Neural cell (in vitro differentiated cells): ENCODE measurements around the gene MYBPC1.

Experiments used
- EP300 ChIP-seq: fragments of 450-650 bp; conservative IDR thresholded peaks from 2 replicates; pipeline ENCODE4 v1.6.1; 2014; ENCODE audit warnings: antibody characterized with exemption, mild to moderate bottlenecking, moderate library complexity; ENCODE audit not compliant: poor library complexity, severe bottlenecking
- EZH2 ChIP-seq: fragments of 200-600, 300-800 bp; shearing (Covaris generic), sonication (generic); IDR thresholded peaks from 2 replicates; pipeline ENCODE4 v1.6.1; 2014; ENCODE audit warnings: antibody characterized with exemption, low read length, borderline replicate concordance, mild to moderate bottlenecking; ENCODE audit not compliant: insufficient read depth, poor library complexity, severe bottlenecking
- MXI1 ChIP-seq: fragments of 450-650 bp; conservative IDR thresholded peaks from 2 replicates; pipeline ENCODE4 v1.6.1; 2014; ENCODE audit warnings: antibody characterized with exemption, mild to moderate bottlenecking; ENCODE audit not compliant: poor library complexity, severe bottlenecking
- POLR2AphosphoS5 ChIP-seq: IDR thresholded peaks from 2 replicates; pipeline ENCODE4 v1.6.1; 2012
- RAD21 ChIP-seq: fragments of 450-650 bp; conservative IDR thresholded peaks from 2 replicates; pipeline ENCODE4 v1.6.1; 2014; ENCODE audit warnings: antibody characterized with exemption, mild to moderate bottlenecking, moderate library complexity
- TF ChIP-seq, protein P1 (sequence below): IDR thresholded peaks from 2 replicates; pipeline ENCODE4 v1.6.1; 2012; ENCODE audit warnings: borderline replicate concordance
- TF ChIP-seq, protein P2 (sequence below): fragments of 450-650 bp; IDR thresholded peaks from 2 replicates; pipeline ENCODE4 v1.5.1; 2014; ENCODE audit warnings: antibody characterized with exemption, mild to moderate bottlenecking, moderate library complexity; ENCODE audit not compliant: poor library complexity, severe bottlenecking

DNA sequence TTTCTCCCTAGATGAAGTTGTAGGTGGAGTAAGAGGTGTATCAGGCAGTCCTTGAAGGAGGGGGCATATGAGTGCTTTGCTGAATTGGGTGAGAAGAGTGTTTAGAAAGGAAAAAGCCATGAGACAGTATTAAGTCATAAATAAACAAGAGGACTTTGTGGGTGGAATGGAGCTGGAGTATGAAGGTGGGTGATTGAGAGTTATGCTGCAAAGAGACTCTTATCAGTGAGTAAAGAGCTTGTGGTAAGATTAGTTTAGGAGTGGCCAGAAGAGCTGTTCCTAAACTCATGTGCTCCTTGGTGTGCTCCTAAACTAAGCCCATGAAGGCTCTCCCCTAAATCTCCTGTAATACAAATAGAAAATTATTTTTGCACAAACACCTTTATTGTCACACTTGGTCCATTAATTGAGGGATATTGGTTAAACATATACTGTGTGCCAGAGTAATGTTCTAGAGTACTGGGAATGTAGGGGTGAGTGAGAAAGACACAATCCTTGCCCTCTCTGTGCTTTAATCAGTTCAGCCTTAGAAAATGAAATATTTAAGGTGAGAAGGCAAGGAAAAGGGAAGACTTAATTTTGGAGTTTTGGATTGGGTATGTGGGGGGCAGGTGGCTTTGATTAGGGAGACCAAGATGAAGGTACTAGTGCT lies 112.5 kb downstream of the MYBPC1 start:
- TF ChIP-seq, protein P1, sequence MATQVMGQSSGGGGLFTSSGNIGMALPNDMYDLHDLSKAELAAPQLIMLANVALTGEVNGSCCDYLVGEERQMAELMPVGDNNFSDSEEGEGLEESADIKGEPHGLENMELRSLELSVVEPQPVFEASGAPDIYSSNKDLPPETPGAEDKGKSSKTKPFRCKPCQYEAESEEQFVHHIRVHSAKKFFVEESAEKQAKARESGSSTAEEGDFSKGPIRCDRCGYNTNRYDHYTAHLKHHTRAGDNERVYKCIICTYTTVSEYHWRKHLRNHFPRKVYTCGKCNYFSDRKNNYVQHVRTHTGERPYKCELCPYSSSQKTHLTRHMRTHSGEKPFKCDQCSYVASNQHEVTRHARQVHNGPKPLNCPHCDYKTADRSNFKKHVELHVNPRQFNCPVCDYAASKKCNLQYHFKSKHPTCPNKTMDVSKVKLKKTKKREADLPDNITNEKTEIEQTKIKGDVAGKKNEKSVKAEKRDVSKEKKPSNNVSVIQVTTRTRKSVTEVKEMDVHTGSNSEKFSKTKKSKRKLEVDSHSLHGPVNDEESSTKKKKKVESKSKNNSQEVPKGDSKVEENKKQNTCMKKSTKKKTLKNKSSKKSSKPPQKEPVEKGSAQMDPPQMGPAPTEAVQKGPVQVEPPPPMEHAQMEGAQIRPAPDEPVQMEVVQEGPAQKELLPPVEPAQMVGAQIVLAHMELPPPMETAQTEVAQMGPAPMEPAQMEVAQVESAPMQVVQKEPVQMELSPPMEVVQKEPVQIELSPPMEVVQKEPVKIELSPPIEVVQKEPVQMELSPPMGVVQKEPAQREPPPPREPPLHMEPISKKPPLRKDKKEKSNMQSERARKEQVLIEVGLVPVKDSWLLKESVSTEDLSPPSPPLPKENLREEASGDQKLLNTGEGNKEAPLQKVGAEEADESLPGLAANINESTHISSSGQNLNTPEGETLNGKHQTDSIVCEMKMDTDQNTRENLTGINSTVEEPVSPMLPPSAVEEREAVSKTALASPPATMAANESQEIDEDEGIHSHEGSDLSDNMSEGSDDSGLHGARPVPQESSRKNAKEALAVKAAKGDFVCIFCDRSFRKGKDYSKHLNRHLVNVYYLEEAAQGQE: no peak
- TF ChIP-seq MXI1 (no peak), POLR2AphosphoS5 (no peak), RAD21 (no peak), EP300 (no peak), EZH2 (no peak)
- TF ChIP-seq, protein P2, sequence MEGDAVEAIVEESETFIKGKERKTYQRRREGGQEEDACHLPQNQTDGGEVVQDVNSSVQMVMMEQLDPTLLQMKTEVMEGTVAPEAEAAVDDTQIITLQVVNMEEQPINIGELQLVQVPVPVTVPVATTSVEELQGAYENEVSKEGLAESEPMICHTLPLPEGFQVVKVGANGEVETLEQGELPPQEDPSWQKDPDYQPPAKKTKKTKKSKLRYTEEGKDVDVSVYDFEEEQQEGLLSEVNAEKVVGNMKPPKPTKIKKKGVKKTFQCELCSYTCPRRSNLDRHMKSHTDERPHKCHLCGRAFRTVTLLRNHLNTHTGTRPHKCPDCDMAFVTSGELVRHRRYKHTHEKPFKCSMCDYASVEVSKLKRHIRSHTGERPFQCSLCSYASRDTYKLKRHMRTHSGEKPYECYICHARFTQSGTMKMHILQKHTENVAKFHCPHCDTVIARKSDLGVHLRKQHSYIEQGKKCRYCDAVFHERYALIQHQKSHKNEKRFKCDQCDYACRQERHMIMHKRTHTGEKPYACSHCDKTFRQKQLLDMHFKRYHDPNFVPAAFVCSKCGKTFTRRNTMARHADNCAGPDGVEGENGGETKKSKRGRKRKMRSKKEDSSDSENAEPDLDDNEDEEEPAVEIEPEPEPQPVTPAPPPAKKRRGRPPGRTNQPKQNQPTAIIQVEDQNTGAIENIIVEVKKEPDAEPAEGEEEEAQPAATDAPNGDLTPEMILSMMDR: no peak
